Amniotic stem cell (primary cell): ENCODE data around the gene MACROH2A1.
"Not testable (repeated sequence)": the region's sequence is repeated elsewhere in the genome, so short reads cannot be mapped to it uniquely, and the experiment has no call there.

Experiments
- DNase-seq: peaks from one replicate; lab custom pipeline; 2025; lab: John Stamatoyannopoulos, UW

Gene MACROH2A1

GRCh38 chr5:135376961-135377624 lies 21.9 kb downstream of the MACROH2A1 start:
- no peak for DNase-seq

DNA sequence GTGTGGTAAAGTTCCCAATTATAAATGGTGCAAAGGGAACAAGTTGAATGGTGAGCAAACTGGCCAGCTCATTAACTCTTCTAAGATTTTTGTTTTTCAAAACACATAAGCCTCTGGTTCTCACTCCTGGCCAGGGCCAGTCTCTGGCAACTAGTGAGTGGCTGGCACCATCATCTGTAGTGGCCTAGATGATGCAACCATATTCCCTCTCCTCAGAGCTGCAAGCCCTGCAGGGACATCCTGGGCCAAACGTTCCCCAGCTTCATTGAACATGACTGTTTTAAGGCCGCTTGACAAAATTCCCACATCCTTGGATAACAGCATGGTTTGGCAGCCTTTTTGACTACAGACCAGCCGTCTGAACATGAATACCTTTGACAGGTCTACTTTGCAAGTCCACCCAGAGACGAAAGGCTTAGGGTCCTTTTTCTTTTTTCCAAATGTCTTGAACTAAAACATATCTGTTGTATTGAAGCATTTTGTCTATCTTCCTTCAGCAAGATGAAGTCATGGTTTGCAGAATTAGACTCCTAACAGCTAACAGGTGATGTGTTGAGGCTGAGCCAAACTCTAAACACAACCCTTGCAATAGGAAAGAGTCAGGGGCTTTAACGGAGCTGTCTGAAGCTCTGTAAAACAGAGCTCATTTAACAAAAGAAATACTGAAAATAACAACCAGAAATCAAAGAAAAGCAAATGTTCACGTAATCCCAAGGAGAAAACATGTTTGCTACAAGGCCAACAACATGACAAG lies 23.8 kb downstream of the MACROH2A1 start:
- DNase-seq = no peak

- DNase-seq = no peak
Observed at GRCh38 chr5:135373736-135374515, 25.1 kb downstream of the MACROH2A1 start.

GRCh38 chr5:135372654-135373381 lies 26.2 kb downstream of the MACROH2A1 start:
- no peak for DNase-seq

DNA sequence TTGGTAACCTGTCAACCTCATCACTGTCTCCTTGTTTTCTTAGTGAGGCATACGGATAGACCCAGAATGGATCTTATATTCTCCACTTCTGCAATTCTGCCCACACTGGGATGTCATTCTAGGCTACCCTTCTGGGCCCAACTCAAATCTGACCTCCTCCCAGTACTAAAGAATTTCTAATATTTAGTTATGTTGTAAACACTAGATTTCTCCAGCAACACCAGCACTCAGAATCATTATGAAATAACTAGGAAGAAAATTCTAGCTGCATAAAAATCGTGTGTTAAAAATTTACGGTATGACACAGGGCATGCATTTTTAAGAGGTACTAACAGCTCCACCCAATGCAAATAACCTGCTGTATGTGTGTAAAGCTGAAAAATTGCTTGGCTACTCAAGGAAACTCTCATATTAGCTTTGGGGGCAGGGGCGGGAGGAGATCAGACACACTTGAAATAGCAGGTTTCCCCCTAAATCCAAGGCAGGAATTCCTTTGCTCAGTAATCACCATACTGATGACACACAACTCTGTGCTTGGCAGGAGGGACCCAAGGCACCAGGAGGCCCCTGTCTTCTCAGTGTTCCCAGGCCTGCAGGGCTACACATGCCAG lies 27.3 kb downstream of the MACROH2A1 start:
- no peak for DNase-seq

DNA sequence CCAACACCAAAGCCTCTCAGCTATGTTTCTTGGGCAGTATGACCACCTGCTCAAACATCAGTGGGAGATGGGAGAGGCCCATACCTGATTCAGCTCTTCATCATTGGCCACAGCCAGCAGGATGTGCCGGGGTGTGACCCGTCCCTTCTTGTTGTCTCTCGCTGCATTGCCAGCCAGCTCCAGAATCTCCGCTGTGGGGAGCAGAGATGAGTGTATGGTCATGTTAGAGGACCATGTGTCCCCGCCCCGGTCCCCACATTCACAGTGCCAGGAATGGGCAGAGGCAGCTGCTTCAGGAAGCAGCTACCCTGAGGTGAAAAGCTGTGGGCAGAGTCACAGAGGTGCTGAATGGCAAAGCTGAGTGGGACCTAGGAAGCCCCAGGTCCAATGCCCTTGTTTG lies 29.1 kb downstream of the MACROH2A1 start:
- DNase-seq = no peak

DNA sequence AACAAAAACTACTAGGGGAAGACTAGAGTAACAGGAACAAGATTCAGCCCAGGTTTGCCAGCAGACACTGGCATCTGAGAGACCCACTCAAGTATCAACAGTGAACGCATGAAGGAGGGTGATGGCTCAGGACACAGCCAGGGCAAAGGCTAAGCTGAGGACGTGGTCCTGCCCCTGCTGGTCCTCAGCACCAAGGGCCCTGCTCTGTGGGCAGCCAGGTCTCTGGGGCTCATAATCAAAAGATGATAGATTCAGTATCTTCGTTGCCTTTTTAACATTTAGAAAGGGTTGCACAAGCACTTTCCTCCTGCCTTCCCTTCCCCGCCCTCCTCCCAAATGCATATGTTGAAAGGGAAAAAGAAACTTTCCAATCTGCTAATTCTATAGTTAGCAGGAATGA lies 31.5 kb downstream of the MACROH2A1 start:
- DNase-seq = no peak

DNA sequence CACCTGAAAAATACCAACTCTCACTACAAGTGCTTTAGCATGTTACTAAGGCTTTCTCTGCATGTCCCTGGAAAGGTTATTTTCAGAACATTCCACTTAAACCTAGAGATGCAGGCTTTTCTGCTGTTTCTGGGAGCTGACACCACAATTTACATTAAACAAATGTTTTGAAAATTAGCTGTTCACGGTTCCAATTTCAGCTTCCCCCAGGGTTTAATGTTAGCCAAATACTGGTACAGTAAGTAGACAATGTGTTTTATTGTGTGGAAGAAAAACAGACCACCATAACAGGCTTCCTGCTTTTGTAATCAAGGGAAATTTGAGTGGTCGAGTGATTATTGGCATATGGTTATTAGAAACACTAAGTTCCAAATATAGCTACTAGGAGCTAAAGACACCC lies 32.0 kb downstream of the MACROH2A1 start:
- DNase-seq = no peak

GRCh38 chr5:135365281-135365680 lies 33.8 kb downstream of the MACROH2A1 start:
- DNase-seq = no peak

- no peak for DNase-seq
Observed at GRCh38 chr5:135364421-135365262, 34.4 kb downstream of the MACROH2A1 start.

- not testable (repeated sequence) for DNase-seq
Observed at GRCh38 chr5:135363342-135363741, 35.7 kb downstream of the MACROH2A1 start.

DNA sequence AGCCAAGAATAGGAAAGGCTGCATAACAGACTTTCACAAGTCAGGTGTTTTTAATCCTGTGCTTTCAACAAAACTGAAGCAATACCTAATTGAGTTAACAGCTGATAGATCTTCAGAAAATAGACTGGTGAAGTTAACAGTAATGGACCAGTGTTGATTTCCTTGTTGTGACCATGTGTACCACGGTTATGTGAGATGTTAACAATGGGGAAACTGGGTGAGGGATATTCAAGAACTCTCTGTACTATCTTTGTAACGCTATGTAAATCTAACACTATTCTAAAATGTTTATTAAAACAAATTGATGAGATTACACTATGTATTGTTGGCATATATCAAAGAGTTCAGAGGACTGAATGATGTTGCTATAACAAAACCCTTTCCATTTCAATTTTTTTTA lies 36.9 kb downstream of the MACROH2A1 start:
- DNase-seq = no peak

DNA sequence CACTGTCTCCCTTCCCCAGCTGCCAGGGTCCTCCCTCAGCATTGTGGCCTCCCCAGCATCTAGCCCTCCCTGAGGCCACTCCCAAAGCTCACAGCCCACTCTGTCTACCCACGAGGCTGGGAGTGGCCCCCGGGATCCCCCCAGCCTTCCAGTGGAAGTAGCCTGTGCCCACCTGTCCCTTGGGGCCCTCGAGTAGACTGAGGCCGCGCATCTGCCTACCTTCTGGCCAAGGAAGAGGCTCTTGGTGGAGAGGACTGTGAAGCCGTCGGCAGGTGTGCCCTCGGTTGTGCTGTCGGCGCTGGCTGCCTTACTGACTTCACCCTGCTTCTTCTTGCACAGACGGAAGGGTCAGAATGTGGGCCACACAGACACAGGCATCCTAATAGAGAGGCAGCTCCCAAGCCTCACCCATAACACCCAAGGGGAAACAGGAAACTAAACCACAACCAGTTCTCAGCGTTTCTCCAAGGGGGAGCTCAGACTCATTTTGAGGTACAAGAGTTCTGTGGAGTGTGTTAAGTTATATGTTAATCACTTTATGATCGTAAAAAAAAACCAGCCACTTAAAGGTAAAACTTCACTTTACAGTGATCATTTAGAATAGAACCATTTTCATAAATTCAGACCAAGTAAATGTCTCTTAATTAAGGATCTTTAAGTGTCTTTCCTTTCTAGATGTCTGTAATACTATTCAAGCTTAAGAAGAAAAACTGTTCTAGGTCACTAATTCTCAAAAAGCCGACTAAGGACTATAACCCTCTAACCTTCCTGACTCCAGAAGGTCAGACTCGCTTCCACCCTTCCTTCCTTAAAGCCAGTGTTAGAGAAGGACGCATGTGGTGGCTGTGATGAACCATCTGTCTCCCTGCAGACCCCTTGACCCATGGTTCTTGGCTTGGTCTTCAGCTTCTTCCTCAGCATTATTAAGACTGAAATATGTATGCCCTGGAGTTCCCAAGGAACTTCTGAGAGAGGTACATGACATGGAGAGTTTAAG lies 38.5 kb downstream of the MACROH2A1 start:
- no peak for DNase-seq

DNA sequence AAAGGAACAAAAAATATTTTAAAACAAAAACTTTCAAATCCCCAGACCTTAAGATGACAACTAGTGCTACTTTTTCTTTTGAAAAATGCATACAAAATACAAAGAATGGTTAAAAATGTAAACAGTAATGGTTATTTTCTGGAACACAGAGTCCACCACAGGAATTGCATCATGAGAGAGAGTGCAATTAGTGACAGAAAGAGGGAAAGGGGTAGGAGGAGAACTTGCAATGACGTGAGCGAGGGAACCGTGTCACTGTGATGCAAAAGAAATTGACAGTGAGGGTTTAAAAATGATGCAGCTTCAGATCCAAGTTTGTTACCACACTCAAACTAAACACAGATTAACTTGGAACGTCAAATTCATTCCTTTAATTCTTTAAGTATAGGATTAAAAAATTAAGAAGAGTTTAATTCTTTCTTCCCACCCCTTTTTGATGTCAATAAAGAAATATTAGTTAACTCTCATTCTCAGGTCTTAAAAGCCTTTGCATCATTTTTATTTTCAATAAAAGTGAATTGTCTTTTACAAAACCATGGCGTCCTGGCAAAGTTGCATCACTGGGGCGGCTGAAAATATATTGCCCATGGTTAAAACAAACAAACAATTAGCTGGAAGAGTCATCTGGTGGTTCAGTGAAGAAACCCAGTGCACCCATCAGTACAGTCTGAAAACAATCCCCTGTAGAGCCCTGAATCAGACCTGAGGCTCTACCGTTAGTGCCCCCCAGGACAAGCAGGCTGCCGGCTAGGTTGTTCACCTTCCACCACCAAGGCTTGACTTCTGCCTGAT lies 39.5 kb downstream of the MACROH2A1 start:
- no peak for DNase-seq

DNA sequence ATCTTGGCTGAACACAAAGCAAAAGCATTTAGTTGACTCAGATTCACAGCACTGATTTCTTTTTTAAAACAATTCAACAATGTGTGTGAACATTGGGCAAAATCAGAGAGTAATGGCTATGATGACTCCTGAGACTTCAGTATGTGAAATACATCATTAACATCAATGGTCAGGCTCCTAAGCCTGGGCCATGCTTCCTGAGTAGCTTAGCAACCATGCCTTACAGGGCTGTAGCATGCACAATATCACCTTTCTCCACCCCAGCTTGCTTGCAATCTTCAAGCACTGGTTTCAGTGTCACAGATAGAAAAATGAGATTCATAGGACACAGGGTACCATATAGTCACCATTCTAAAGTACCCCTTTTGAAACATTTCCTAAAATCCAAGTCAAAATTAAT lies 41.3 kb downstream of the MACROH2A1 start:
- DNase-seq = no peak

DNA sequence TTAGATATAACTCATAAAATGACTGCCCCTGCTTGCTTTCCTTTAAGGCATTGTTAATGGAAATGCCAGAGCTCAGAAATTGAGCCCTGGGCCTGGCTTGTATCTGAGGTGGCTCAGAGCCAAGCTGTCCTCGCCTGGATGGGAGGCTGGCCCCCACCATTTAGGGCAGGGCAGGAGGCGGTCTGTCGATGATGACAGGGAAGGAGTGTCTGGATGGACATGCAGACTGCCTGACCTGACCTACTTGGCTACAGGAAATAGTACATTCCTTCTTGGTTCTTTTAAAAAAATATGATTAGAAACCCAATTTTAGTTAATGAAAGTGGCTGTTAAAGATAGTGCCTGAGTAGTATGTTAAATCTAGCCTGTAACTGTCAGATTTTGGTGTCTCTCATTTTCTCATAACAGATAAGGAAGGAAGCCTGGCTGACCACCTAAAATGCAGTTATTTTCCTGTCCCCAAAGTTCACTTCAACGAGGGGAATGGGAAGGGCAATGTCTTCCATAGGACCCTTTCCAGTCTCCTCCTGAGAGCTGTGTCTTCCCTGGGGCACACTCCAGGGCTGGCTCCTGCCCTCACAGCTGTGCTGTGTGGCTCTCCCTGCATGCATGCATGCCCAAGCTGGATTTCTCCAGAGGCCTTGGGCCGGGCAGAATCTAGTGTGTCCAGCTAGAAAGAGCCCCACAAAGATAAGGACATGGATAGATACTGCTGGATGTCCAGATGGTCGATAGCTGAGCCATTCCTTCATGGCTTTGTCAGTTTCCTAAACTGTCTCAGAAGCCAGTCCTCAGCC lies 42.3 kb downstream of the MACROH2A1 start:
- DNase-seq = no peak

DNA sequence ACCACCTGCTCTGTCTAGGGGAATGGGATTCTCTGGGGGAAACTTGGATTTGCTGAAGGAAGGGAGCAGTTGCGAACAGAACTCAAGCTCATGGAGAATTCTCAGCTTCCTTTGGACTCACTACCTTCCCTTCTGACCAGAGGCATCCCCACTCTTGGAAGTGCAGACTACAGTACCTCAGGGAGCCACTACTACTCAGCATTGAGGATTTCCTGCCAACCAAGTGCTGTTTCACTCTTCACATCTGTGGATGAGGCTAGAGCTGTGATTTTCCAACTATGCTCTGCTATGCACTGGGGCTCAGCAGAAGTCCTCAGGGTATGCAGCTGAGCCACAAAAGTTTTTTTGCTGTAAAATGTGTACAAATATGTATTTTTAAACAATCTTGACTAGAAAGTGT lies 43.9 kb downstream of the MACROH2A1 start:
- DNase-seq = no peak
